Measurements from ENCODE around the gene CILP. TPM values are rescaled to one million over a fixed set of nuclear protein-coding genes. Genes with fewer than 3 reads are reported as not detected.
A peak's percentile ranks its signal among the peaks of the same experiment; 100 is the strongest.
"Not testable (repeated sequence)": the region's sequence is repeated elsewhere in the genome, so short reads cannot be mapped to it uniquely, and the experiment has no call there.

Gene CILP
- total and polyA plus RNA-seq, 7 donors, result 0.92 to 205 (median 26.7) TPM

DNA sequence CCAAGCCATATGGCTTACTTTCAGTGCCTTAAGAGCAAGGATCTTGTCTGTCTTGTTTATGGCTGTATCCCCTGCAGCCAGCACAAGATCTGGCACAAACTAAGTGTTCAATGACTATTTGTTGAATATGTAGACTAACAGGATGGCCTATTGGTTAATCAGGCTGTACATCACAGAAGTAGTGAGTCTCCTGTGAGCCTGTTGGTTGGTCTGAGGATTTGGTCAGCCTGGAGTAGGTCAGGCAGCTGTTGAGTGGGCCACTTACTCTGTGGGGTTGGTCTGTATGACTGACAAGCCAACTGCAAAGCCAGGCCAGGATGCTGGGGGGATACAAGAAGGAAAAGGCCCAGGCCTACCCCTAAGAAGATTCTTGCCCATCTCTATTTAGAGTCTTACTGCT lies 33.4 kb upstream of the CILP start:
- Histone ChIP-seq H3K27me3 (no peaks in the 10 kb centered on the region), H3K36me3 (no peaks in the 10 kb centered on the region), H3K27ac (peak overlapping the region; percentile 40 to 63 (median 61)), H3K4me1 (peaks cover 0 to 36% (median 21%) of the 10 kb centered on the region in 4 donors), H3K9me3 (no peaks in the 10 kb centered on the region), H3K4me3 (no peak overlapping the region)
- intact Hi-C loops (cut with DNase I), result no loop called here
- TF ChIP-seq, protein P1, sequence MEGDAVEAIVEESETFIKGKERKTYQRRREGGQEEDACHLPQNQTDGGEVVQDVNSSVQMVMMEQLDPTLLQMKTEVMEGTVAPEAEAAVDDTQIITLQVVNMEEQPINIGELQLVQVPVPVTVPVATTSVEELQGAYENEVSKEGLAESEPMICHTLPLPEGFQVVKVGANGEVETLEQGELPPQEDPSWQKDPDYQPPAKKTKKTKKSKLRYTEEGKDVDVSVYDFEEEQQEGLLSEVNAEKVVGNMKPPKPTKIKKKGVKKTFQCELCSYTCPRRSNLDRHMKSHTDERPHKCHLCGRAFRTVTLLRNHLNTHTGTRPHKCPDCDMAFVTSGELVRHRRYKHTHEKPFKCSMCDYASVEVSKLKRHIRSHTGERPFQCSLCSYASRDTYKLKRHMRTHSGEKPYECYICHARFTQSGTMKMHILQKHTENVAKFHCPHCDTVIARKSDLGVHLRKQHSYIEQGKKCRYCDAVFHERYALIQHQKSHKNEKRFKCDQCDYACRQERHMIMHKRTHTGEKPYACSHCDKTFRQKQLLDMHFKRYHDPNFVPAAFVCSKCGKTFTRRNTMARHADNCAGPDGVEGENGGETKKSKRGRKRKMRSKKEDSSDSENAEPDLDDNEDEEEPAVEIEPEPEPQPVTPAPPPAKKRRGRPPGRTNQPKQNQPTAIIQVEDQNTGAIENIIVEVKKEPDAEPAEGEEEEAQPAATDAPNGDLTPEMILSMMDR (IDR thresholded peaks at IDR 0.05), result no peak
- TF ChIP-seq POLR2A (IDR thresholded peaks at IDR 0.05) (no peak), POLR2AphosphoS5 (IDR thresholded peaks at IDR 0.05) (no peak), EP300 (IDR thresholded peaks at IDR 0.05) (no peak)
- peak; percentile 11 for DNase-seq

- H3K27me3 ChIP-seq; H3K4me1 ChIP-seq; H3K9me3 ChIP-seq; H3K4me3 ChIP-seq; intact Hi-C loops (cut with DNase I); H3K36me3 ChIP-seq; H3K27ac ChIP-seq: not testable (repeated sequence)
- WGBS, 2 donors, result 96 to 97% methylated on average over 8 of the region's 8 CpGs
- DNase-seq, result peak; percentile 40
Observed at GRCh38 chr15:65236443-65236842, 25.2 kb upstream of the CILP start.

GRCh38 chr15:65233696-65234095 lies 22.4 kb upstream of the CILP start:
- H3K9me3 ChIP-seq, result no peaks in the 10 kb centered on the region
- 79 to 91% methylated on average over 5 of the region's 5 CpGs for WGBS, 2 donors
- intact Hi-C loops (cut with DNase I), result no loop called here
- H3K27ac ChIP-seq, result no peak overlapping the region
- H3K4me1 ChIP-seq, result no peaks in the 10 kb centered on the region
- no peak for TF ChIP-seq EP300 (IDR thresholded peaks at IDR 0.05)
- TF ChIP-seq, protein P1 (IDR thresholded peaks at IDR 0.05), result no peak
- TF ChIP-seq POLR2A (IDR thresholded peaks at IDR 0.05), result no peak
- no peak for TF ChIP-seq POLR2AphosphoS5 (IDR thresholded peaks at IDR 0.05)
- H3K4me3 ChIP-seq, result no peak overlapping the region
- DNase-seq, result no peak
- no peaks in the 10 kb centered on the region for H3K27me3 ChIP-seq
- no peaks in the 10 kb centered on the region for H3K36me3 ChIP-seq

- no peaks in the 10 kb centered on the region for H3K27me3 ChIP-seq
- no peaks in the 10 kb centered on the region for H3K36me3 ChIP-seq
- no peaks in the 10 kb centered on the region for H3K4me1 ChIP-seq
- DNase-seq, result no peak
- H3K4me3 ChIP-seq, result no peak overlapping the region
- no peak overlapping the region for H3K27ac ChIP-seq
- TF ChIP-seq POLR2A (IDR thresholded peaks at IDR 0.05) (peak in 1 of 2 donors; percentile 7), POLR2AphosphoS5 (IDR thresholded peaks at IDR 0.05) (no peak)
- no peaks in the 10 kb centered on the region for H3K9me3 ChIP-seq
- WGBS, 2 donors, result 80 to 97% methylated on average over 3 of the region's 3 CpGs
- intact Hi-C loops (cut with DNase I), result no loop called here
Observed at GRCh38 chr15:65232520-65232919, 21.2 kb upstream of the CILP start.

DNA sequence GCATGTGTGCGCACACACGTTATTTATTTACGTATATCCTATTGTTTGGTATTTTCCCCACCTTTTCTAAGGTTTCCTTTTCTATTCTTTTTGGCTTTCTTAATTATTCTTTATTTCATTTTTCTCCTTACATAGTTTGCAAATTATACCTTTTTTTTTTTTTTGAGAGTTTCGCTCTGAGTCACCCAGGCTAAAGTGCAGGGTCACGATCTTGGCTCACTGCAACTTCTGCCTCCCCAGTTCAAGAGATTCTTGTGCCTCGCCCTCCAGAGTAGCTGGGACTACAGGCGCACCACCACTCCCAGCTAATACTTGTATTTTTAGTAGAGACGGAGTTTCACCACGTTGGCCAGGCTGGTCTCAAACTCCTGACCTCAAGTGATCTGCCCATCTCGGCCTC lies 20.0 kb upstream of the CILP start:
- DNase-seq, result no peak
- 90 to 91% methylated on average over 10 of the region's 10 CpGs for WGBS, 2 donors
- no peaks in the 10 kb centered on the region for H3K4me1 ChIP-seq
- no peaks in the 10 kb centered on the region for H3K27me3 ChIP-seq
- no peaks in the 10 kb centered on the region for H3K36me3 ChIP-seq
- intact Hi-C loops (cut with DNase I), result no loop called here
- no peak overlapping the region for H3K4me3 ChIP-seq
- TF ChIP-seq, protein P1 (IDR thresholded peaks at IDR 0.05), result no peak
- TF ChIP-seq EP300 (IDR thresholded peaks at IDR 0.05) (no peak), POLR2A (IDR thresholded peaks at IDR 0.05) (no peak), POLR2AphosphoS5 (IDR thresholded peaks at IDR 0.05) (no peak)
- H3K9me3 ChIP-seq, result no peaks in the 10 kb centered on the region
- no peak overlapping the region for H3K27ac ChIP-seq

DNA sequence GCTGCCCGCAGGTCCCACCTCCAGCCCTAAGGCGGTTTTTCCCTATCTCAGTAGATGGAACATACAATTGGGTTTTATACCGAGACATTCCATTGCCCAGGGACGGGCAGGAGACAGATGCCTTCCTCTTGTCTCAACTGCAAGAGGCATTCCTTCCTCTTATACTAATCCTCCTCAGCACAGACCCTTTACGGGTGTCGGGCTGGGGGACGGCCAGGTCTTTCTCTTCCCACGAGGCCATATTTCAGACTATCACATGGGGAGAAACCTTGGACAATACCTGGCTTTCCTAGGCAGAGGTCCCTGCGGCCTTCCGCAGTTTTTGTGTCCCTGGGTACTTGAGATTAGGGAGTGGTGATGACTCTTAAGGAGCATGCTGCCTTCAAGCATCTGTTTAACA lies 15.6 kb upstream of the CILP start:
- H3K27ac ChIP-seq; intact Hi-C loops (cut with DNase I); H3K27me3 ChIP-seq; H3K4me1 ChIP-seq; H3K36me3 ChIP-seq; H3K9me3 ChIP-seq; H3K4me3 ChIP-seq; DNase-seq: not testable (repeated sequence)
- WGBS, 2 donors, result 75 to 86% methylated on average over 4 of the region's 10 CpGs

Measured in sigmoid colon (tissue), 7 donors.